ENCODE measurements around the gene PDGFA. TPM values are rescaled to one million over a fixed set of nuclear protein-coding genes. Genes with fewer than 3 reads are reported as not detected.

The PDGFA gene
- total and polyA plus RNA-seq, 3 donors from 2014 or later = 7.2 to 13.8 (median 13.8) TPM

DNA sequence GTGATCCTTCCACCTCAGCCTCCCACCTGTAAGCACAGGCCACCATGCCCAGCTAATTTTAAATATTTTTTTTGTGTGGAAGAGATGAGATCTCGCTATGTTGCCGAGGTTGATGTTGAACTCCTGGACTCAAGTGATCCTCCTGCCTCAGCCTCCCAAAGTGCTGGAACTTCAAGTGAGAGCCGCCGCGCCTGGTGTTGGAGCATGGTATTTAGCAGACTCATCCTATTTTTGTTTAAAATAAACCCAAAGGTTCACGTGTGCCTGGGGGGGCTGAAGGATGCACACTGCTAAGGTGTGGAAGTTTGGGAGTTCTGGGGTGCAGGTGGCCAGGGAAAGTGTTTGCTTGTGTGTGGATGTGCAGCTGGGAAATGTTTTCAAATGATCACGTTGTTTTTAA lies 18.1 kb downstream of the PDGFA start:
- 93 to 96% methylated on average over 7 of the region's 7 CpGs for WGBS, 2 donors
- intact Hi-C loops (cut with DNase I; ENCODE audit: low total_unique reads) = no loop called here
- H3K27ac ChIP-seq = no peak overlapping the region
- no peaks in the 10 kb centered on the region for H3K27me3 ChIP-seq
- no peak for TF ChIP-seq POLR2A (IDR thresholded peaks at IDR 0.05)
- TF ChIP-seq, protein P1, sequence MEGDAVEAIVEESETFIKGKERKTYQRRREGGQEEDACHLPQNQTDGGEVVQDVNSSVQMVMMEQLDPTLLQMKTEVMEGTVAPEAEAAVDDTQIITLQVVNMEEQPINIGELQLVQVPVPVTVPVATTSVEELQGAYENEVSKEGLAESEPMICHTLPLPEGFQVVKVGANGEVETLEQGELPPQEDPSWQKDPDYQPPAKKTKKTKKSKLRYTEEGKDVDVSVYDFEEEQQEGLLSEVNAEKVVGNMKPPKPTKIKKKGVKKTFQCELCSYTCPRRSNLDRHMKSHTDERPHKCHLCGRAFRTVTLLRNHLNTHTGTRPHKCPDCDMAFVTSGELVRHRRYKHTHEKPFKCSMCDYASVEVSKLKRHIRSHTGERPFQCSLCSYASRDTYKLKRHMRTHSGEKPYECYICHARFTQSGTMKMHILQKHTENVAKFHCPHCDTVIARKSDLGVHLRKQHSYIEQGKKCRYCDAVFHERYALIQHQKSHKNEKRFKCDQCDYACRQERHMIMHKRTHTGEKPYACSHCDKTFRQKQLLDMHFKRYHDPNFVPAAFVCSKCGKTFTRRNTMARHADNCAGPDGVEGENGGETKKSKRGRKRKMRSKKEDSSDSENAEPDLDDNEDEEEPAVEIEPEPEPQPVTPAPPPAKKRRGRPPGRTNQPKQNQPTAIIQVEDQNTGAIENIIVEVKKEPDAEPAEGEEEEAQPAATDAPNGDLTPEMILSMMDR (IDR thresholded peaks at IDR 0.05) = no peak
- H3K4me1 ChIP-seq = no peaks in the 10 kb centered on the region
- no peak overlapping the region for H3K4me3 ChIP-seq
- H3K36me3 ChIP-seq (ENCODE audit: low read depth, missing control alignments) = no peaks in the 10 kb centered on the region
- no peaks in the 10 kb centered on the region for H3K9me3 ChIP-seq
- no peak for DNase-seq

DNA sequence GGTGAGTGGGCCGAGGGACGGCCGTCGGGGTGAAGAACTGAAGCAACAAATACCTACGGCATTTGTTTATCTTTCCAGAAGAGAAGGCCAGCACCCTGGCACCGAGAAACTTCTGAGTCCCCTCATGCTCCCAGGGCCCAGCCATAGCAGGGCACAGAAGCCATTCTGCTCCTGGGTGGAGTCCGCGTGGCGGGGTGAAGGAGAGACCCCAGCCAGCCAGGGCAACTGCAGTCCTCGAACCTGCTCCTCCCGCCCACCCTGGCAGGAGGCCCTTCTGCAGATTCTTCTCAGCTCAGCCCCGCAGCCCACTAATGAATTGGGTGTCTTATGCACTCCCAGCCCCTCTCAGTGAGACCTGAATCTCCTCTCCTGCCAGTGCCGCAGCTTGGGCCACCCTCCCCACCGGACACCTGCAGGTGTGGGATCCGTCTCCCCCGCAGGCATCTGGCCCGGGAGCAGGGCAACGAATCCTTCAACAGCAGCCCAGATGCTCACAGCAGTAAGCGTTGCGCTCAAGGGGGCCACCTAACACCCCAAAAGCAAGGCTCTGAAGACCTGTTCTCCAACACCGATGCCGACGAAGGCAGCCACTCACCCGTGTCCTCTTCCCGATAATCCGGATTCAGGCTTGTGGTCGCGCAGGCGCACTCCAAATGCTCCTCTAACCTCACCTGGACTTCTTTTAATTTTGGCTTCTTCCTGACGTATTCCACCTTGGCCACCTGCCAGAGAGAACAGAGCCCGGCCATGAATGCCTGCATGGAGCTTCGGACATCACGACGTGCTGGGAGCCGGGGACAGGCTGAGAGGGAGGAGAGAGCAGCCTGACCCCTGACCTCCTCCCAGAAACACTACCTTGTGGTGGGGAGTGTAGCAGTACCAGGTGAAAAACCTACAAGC lies 18.9 kb downstream of the PDGFA start:
- H3K36me3 ChIP-seq (ENCODE audit: low read depth, missing control alignments) = no peaks in the 10 kb centered on the region
- 94 to 96% methylated on average over 27 to 35 of the region's 35 CpGs for WGBS, 2 donors
- TF ChIP-seq, protein P1 (IDR thresholded peaks at IDR 0.05) = no peak
- no peak for TF ChIP-seq POLR2A (IDR thresholded peaks at IDR 0.05)

DNA sequence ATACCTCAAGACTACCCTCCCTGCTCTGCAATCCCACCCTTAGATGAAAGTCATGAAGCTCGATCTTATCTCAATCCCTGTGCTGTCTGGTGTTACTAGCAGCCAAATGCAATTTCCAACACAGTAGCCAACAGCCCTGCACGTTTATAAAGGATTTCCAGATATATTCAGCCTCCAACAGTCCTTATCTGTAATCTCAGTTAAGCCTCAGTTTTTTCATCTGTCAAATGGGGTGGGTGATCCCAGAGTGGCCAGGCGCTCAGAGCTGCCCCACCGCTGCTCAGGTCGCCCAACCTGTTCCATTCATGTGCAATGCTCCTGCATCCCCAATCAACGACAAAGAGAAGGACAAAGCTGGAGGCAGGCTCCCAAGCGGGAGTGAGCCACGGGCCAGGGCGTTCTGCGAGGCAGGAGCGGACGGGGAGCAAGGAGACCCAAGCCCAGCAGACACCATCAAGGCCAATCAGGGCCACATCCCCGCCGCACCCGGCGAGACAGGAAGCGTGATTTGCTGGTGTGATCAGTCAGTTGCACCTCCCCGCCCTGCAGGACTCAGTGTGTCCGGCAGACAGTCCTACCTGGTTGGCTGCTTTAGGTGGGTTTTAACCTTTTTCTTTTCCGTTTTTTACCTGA lies 19.7 kb downstream of the PDGFA start:
- no peak for DNase-seq
- Histone ChIP-seq H3K36me3 (ENCODE audit: low read depth, missing control alignments) (no peaks in the 10 kb centered on the region), H3K9me3 (no peaks in the 10 kb centered on the region), H3K27ac (no peak overlapping the region), H3K4me1 (no peaks in the 10 kb centered on the region), H3K4me3 (no peak overlapping the region), H3K27me3 (no peaks in the 10 kb centered on the region)
- intact Hi-C loops (cut with DNase I; ENCODE audit: low total_unique reads) = no loop called here
- WGBS, 2 donors = 95 to 96% methylated on average over 20 of the region's 20 CpGs
- no peak for TF ChIP-seq POLR2A (IDR thresholded peaks at IDR 0.05)
- TF ChIP-seq, protein P1 (IDR thresholded peaks at IDR 0.05) = no peak

More for the DNA sequence above, 18.9 kb downstream of the PDGFA start:
- no peaks in the 10 kb centered on the region for H3K9me3 ChIP-seq
- no peak overlapping the region for H3K4me3 ChIP-seq
- no peaks in the 10 kb centered on the region for H3K27me3 ChIP-seq
- no peak overlapping the region for H3K27ac ChIP-seq
- intact Hi-C loops (cut with DNase I; ENCODE audit: low total_unique reads) = no loop called here
- no peaks in the 10 kb centered on the region for H3K4me1 ChIP-seq
- no peak for DNase-seq

DNA sequence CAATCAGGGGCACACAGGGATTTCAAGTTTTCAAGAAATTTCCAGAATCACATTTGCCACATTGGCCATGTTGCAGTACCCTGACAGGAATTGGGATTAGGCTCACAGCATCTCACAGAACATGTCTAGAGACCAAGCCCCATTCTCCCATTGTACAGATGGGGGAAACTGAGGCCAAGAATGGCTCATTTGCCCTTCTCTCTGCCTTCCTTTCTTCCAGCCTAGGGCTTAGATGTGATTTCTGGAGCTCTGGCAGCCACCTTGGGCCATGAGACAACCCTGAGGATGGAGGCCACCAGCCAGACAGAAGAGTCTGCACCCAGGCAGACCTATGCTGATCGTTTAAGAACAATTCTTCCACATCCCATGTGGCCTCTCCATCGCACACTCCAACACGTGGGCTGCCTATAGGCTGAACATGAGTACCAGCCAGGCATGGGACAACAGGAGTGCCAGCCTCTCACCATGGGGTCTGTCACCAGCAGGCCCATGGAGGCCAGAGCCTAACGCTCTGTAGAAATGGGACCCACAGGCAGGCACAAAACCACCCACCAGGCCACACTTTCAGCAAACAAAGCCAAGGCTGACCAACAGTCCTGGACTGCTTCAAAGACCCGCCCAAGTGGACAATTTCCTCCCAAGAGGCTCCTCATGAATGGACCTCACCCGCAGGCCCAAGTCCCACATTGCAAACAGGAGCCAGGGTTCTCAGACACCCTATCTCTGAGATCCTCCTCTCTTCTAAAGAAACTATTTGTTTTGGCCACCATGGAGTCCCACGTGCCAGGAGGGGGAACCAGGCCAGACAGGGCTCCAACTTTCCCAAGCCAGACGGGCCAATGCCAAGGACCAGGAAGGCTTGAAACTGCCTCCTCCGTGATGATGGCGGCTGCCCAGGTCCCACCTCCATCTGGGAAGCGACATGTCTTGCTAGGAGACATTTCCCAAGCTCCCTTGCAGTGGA lies 20.7 kb downstream of the PDGFA start:
- H3K36me3 ChIP-seq (ENCODE audit: low read depth, missing control alignments) = no peaks in the 10 kb centered on the region
- TF ChIP-seq, protein P1 (IDR thresholded peaks at IDR 0.05) = no peak
- no peak for TF ChIP-seq POLR2A (IDR thresholded peaks at IDR 0.05)
- intact Hi-C loops (cut with DNase I; ENCODE audit: low total_unique reads) = no loop called here
- WGBS, 2 donors = 83 to 94% methylated on average over 6 to 11 of the region's 11 CpGs
- no peak overlapping the region for H3K27ac ChIP-seq
- no peak for DNase-seq
- H3K4me1 ChIP-seq = no peaks in the 10 kb centered on the region
- H3K9me3 ChIP-seq = no peaks in the 10 kb centered on the region
- no peaks in the 10 kb centered on the region for H3K27me3 ChIP-seq
- no peak overlapping the region for H3K4me3 ChIP-seq
